HG02623 (cell line): ENCODE results near the gene NINL.
"Not testable (repeated sequence)": the region's sequence is repeated elsewhere in the genome, so short reads cannot be mapped to it uniquely, and the experiment has no call there.

ENCODE experiments used
- ATAC-seq: cut with Tn5 transposase; IDR thresholded peaks from one replicate; pipeline ENCODE4 v1.9.1; 2021; ENCODE audit warnings: moderate library complexity; ENCODE audit not compliant: unreplicated experiment

The NINL gene

DNA sequence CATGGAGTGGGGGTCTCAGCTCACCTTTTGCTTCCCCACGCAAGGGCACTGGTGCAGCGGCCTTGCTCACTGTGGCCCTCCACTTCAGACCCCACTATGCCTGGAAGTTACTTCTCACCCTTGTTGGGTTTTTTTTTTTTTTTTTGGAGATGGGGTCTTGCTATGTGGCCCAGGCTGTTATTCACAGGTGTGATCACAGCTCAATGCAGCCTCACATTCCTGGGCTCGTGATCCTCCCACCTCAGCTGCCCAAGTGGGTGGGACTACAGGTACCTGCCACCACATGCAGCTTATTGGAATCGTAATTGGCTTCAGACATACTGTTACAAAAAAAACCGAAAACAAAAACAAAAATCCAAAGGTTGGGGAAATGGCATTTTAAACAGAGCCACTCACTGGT is 32.4 kb downstream of the NINL start:
- no peak for ATAC-seq

DNA sequence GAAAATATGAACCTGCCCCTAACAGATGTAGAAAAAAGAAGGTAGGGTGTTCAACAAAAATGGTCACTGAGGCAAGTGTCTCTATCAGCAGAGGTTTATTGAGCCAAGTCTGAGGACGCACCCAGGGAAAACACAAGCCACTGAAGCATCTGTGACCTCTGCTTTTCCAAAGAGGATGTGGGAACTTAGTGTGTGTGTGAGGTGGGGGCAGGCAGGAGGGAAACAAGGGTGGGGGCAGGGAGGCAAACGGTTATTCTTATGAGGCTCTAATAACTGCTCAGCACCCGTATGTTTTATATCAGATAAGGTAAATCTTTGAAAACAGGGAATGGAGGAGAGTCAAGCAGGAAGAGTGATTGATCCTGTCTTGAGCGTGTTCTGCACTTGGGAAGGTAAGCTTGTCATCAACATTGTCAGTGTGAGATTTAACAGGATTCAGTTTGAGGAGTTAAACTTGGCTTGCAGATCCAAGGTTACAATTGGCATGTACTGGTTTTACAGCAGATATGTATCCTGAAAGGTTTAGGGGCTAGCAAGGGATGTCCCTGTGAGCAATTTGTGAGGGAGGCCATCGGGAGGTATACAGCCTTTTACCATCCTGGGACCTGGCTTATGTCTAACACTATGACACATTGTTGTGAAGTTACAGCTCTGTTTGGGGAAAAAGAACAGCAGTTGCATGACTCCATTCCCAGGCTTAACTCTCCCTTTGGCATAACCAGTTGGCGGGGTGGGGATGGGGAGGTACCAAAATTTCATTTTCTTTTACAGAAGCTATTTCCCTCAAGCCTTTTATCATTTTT is 33.7 kb downstream of the NINL start:
- no peak for ATAC-seq

DNA sequence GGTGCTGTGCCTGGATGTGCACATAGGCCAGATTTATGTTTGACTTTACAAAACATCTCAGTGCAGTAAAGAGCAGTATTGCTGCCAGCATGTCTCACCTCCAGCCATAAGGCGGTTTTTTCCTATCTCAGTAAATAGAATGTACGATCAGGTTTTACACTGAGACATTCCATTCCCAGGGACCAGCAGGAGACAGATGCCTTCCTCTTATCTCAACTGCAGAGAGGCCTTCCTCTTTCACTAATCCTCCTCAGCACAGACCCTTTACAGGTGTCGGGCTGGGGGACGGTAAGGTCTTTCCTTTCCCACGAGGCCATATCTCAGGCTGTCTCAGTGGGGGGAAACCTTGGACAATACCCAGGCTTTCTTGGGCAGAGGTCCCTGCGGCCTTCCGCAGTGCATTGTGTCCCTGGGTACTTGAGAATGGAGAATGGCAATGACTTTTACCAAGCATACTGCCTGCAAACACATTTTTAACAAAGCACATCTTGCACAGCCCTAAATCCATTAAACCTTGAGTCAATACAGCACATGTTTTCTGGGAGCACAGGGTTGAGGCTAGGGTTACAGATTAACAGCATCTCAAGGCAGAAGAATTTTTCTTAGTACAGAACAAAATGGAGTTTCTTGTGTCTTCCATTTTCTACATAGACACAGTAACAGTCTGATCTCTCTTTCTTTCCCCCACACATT is 34.5 kb downstream of the NINL start:
- not testable (repeated sequence) for ATAC-seq

DNA sequence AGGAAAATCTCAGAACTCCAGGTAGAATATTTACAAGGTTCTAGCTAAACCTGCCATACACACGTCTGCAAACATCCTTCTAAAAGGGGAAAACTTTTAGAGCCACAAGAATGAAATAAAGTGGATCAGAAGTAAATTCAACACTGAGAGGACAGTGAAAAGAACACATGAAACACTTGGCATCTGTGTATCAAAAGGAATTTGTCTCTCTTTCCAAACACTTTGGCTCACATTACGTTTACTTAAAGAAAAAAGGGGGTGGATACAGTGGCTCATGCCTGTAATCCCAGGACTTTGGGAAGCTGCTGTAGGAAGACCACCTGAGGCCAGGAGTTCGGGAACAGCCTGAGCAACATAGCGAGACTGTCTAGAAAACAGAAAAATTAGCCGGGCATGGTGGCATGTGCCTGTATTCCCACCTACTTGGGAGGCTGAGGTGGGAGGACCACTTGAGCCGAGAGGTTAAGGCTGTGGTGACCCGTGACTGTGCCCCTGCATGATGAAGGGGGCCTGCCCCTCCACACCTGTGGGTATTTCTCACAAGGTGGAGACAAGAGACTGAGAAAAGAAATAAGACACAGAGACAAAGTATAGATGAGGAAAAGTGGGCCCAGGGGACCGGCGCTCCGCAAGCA is 35.4 kb downstream of the NINL start:
- ATAC-seq = no peak

DNA sequence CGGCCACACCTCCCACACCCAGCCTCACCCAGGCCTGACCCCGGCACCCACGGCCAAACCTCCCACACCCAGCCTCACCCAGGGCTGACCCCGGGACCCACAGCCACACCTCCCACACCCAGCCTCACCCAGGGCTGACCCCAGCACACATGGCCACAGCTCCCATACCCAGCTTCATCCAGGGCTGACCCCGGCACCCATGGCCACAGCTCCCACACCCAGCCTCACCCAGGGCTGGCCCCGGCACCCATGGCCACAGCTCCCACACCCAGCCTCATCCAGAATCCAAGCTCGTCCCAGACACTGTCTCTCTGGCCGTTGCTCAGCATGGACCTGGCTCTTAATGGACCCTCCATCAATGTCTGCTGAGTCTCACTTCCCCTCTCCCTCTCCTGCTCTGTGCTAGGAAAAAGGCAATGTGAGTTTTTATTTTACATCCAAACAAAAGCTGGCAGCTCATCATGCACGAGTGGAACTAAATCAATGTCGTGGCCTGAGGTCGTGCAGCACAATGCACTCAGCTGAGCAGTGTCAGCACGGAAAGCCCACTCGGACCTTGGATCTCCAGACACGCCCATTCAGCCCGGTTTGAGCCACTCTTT is 36.1 kb downstream of the NINL start:
- ATAC-seq = no peak

DNA sequence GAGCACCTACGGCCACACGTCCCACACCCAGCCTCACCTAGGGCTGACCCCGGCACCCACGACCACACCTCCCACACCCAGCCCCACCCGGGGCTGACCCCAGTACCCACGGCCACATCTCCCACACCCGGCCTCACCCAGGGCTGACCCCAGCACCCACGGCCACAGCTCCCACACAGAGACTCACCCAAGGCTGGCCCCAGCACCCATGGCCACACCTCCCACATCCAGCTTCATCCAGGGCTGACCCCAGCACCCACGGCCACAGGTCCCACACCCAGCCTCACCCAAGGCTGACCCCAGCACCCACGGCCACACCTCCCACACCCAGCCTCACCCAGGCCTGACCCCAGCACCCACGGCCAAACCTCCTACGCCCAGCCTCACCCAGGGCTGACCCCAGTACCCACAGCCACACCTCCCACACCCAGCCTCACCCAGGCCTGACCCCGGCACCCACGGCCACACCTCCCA is 36.7 kb downstream of the NINL start:
- ATAC-seq = no peak

DNA sequence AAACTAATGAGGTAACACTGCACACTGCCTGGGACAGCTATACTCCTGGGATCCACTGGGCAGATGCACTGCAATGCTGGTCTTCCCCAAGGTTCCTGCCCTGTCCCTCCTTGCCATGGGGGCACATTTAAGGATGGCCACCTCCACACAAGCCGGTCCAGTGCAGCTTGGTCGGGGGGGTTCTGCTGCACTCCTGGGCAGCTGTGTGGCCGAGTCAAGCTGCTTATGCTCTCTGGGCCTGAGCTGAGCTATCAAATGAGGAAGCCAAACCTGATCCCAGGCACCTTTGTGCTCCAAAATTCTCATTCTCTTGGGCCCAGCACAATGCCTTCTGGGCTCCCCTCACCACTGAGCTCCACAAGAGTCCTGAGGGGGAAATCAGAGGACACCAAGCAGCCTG is 37.3 kb downstream of the NINL start:
- ATAC-seq = no peak

DNA sequence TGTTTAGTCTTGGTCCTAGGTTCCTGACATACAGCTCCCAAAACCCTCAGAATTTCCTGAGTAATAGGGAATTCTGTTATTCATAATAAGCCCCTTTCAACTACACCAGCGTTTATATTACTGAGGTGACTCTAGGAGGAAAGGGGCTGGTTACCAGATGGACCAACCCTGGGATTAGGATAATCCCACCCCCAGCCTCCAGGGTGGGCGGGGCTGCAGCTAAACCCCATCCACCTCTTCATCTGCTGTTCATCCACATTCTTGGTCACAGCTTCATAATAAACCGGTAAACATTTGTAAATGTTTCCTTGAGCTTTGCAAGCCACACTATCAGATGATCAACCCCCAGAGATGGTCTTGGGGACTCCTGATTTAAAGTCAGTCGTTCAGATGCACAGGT is 38.3 kb downstream of the NINL start:
- ATAC-seq = no peak

DNA sequence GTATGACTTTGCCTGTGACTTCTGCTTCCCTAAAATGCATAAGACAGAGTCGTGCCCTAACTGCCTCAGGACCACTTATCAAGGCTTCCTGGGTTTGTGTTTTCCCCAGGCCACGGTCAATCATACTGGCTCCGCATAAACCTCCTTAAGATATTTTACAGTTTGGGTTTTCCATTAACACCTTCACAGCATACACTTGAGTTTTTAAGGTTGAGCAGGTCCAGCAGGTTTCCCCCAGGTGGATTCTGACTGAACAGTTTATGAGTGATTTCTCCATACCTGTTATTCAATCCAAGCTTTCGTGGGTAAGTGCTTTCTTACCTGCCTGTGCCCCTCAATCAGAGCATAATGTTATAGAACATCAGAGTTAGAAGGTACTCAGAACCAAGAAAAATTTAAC is 39.3 kb downstream of the NINL start:
- no peak for ATAC-seq

DNA sequence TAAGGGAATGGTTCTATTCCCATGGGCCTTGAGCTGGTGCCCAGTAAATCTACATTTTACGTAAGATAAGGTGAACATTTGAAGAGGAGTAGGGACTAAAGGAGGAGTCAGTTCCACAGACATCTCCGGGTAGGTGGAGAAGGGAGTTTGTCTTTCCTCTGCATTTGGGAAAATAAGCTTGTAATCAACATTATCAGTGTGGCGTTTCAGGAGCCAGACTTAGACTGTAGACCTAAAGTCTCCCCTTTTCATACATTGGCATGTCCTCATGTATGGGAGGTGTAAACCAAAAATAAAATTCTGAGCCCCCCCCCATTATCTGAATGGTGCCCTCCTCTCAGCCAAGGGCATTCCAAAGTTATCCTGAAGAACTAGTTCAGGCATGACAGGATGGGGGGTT is 40.2 kb downstream of the NINL start:
- ATAC-seq = no peak

DNA sequence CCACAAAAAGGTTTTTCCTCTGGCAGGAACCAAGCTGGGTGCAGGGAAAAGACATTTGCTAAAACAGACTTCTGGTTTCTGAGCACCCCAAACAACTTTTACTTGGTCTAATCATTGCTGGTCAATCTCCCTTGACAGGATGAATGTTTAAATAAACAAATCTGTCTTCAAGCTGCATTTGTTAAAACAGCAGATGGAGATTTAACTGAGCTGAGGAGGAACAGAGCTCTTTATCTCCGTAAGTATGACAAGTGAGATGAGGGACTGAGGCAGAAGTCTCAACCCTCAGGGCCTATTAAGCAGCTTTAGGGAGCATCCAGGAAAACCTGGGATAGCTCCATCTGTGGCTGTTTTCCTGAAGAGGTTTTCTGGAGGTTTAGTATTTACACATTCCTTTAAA is 40.6 kb downstream of the NINL start:
- no peak for ATAC-seq

DNA sequence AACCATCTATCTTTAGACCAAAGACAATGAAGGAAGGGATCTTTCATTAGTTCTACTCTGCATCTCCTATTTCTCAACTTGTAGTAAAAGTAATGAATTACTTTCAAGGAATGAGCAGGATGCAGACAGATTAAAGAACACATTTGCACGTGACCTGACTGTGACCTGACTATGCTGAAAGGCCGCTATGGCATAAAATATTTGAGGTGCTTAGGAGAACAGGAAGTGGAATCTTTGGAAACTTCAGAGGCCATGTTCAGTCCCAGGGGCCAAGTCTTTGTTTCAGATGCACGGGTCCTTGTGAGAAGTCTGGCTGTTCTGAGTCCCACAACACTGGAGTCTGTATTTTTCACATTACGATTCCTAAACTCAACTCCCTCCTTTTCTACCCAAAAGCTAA is 41.0 kb downstream of the NINL start:
- no peak for ATAC-seq

DNA sequence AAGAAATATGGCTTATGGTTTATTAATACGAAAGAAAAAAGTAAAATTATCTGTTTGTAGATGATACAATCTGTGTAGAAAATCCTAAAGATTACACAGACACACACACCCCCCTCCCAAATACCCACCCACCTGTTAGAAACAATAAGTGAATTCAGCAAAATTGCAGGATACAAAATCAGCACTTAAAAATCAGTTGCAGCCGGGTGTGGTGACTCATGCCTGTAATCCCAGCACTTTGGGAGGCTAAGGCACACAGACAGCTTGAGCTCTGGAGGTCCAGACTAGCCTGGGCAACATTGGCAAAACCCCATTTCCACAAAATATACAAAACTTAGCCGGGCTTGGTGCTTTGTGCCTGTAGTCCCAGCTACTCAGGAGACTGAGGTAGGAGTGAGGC is 42.3 kb downstream of the NINL start:
- no peak for ATAC-seq

DNA sequence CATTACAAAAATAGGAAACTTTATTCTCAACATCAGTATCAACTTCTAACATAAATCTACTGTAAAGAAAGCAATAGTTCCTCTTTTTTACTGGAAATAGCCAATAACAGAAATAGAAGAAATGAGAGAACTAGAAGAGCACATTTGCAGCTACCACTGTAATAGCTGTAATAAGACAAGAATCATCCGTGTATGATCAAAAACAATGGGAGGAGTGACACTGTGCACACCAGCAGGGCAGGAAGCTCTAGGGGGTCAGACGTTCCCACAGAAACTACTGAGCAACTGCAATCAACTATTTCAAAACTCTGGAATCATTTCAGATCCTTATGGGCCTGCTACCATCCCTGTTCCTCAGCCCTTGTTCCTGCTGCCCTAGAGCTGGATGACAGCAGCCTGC is 43.7 kb downstream of the NINL start:
- no peak for ATAC-seq

DNA sequence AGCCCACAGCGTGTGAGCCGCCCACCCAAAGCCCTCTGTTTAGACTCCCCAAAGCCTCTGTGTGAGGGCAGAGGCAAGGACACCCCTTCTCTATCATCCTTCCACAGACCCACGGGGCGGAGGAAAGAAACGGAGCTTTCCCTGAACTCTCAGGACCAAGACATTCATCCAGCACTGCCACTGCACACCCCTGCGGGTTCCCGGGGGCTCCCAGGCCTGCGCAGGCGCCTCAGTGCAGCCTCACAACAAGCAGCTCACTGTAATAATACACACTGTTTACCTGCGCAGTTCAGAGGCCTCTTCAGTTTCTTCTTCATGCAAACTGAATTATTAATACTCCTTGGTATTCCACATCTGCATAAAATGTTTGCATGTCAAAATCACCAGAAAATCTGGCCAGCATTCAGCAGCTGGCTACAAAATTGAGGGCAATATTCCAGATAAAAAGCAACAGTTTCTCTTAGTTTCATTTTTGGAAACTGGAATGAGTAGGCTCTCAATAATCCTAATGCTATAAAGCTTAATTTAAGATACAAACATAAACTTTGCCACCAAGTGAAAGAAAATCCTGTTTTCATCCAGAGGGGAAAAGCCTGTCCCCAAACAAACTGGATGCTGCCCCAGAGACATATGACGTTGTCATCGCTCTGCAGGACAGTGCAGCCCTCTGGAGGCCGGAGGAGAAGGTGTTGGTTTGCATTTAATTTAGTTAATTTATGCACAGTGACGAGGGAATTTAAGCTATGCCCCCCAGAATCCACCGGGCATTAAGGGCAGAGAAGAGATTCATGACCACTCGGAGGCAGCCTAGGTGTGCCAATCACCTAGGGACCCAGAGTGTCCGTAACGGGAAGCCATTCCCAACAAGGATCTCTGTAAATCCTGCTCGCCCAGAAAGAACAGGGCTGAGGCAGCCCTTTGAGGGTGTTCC is 45.3 kb downstream of the NINL start:
- no peak for ATAC-seq

DNA sequence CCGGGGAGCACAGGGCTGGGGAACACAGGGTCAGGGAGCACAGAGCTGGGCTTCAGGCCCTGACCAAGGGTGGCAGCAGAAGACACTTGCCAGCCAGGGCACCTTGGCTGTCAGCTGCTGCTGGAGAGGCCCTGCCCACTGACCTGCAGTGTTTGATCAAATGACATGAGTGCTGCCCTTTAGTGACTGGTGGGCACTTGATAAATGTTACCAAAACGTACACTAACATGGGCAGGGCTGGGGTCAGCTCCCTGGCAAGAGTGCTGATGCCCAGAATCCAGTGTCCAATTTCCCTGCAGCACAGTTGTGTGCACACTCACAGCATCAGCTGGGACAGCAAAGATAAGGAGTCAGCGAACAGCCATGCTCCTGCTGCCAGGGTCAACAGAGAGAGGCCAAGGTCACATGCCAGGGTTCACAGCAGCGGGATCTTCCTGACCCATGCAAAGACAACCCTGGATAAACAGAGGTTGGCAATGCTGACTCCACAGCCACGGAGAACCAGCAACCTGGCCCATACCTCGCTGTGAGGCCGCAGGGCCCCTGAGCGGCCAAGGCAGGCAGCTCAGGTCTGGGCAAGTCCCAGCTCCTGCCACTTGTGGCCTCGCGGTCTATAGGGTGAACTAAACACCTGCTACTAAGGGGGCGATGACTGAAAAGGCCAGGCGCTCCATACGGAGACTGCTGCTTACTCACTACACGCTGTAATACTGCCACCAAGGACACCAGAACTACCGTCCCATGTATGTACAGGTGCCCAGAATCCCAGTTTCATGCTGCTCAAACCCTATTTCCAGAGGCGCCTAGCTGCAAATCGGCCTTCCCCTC is 46.3 kb downstream of the NINL start:
- no peak for ATAC-seq

DNA sequence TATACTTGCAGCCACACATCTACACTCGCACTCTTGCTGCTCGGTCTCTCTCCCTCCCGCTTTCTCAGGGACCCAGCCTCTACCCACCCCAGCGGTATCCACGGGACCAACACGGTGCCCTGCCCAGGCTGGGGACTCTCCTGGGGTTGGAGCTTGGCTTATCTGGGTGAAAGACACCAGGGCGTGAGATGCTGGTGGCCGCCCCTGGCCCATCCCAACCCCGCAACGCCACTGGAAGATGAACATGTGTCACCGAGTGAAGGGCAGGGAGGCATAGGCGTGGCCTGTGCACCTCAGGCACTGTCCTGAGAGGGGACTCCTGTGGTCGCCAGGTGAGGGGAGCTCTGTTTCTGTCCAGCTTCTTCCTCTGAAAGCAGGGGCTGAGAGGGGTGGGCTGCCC is 47.4 kb downstream of the NINL start:
- ATAC-seq = no peak

DNA sequence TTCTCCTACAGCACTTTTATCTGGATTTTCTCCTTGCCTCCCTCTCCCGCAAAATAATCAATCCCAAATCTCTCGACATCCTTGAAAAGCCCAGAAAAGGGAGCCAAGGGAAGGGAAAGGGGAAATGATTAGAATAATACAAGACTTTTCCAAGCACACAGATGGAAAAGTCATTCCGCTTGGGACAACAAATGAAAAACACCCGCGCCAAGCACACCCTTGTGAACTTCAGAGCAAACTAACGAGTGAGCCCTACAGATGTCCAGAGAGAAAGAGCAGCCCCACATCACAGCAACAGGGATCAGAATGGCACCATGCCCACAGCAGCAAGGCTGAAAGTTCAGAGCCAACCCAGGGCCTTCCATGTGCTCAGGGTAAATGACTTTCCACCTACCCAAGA is 49.6 kb downstream of the NINL start:
- no peak for ATAC-seq

DNA sequence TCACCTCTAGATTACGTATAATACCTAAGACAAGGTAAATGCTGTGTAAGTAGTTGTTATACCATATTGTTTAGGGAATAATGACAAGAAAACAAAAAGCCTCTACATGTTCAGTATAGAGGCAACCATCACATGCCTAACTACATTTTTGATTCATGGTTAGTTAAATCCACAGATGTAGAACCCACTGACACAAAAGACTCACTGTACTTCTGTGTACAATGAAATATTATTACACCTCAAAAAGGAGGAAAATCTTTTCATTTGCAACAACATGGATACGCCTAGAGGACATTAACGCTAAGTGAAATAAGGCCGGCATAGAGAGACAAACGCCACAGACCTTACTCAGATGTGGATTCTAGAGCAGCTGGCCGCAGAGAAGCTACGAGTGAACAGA is 50.5 kb downstream of the NINL start:
- no peak for ATAC-seq
